A673 (cell line): ENCODE data around the gene RHBDF2. TPM values are rescaled to one million over a fixed set of nuclear protein-coding genes. Genes with fewer than 3 reads are reported as not detected.

Experiments used
- BruUV-seq: library from RNA; stranded (reverse); fragments of 400-500 nt; replicated peaks from 2 replicates; lab custom pipeline; 2021; lab: Mats Ljungman, UMichigan
- CTCF ChIA-PET: fragments of 300-600 bp; sonication (Branson Sonifier 250); formaldehyde crosslinking; loops from one replicate; lab custom pipeline; 2022; ENCODE audit warnings: antibody characterized with exemption; lab: Charles Lee
- POLR2A ChIA-PET: fragments of 300-600 bp; sonication (Branson Sonifier 250); formaldehyde crosslinking; loops from one replicate; lab custom pipeline; 2022; ENCODE audit warnings: antibody characterized with exemption; ENCODE audit not compliant: low non-redundant PET; lab: Charles Lee
- DNase-seq: peaks from one replicate; pipeline ENCODE4 v3.0.0-alpha.2; 2015; ENCODE audit warnings: low spot score
- H3K27ac ChIP-seq: fragments of 200-600 bp; sonication (generic); 2 replicates; pipeline ENCODE4 v1.5.1; 2016; ENCODE audit warnings: mixed run types, low read depth, mild to moderate bottlenecking, mixed read lengths, antibody characterized with exemption, low read length; ENCODE audit not compliant: poor library complexity, severe bottlenecking
- H3K27me3 ChIP-seq: fragments of 200-600 bp; sonication (generic); replicated peaks from 2 replicates; pipeline ENCODE4 v1.6.1; 2017; ENCODE audit warnings: mixed run types, low read depth, mild to moderate bottlenecking, mixed read lengths, antibody characterized with exemption, low read length; ENCODE audit not compliant: insufficient read depth, poor library complexity
- H3K36me3 ChIP-seq: fragments of 200-600 bp; sonication (generic); 2 replicates; pipeline ENCODE4 v1.6.1; 2016; ENCODE audit warnings: mixed run types, mild to moderate bottlenecking, mixed read lengths, antibody characterized with exemption, low read length; ENCODE audit not compliant: insufficient read depth, poor library complexity, severe bottlenecking
- H3K4me1 ChIP-seq: fragments of 200-600 bp; sonication (generic); 2 replicates; pipeline ENCODE4 v1.6.1; 2017; ENCODE audit warnings: mixed run types, mild to moderate bottlenecking, mixed read lengths, antibody characterized with exemption, low read length; ENCODE audit not compliant: insufficient read depth, poor library complexity, severe bottlenecking
- H3K4me3 ChIP-seq: fragments of 200-600 bp; sonication (generic); 2 replicates; pipeline ENCODE4 v1.5.1; 2016; ENCODE audit warnings: low read depth, mixed run types, mild to moderate bottlenecking, mixed read lengths, low read length; ENCODE audit not compliant: poor library complexity, severe bottlenecking
- H3K9me3 ChIP-seq: fragments of 200-600 bp; sonication (generic); 2 replicates; pipeline ENCODE4 v1.6.1; 2016; ENCODE audit warnings: mixed run types, low read depth, mild to moderate bottlenecking, mixed read lengths, antibody characterized with exemption, low read length; ENCODE audit not compliant: poor library complexity, severe bottlenecking
- EZH2 ChIP-seq: fragments of 200-600 bp; sonication (generic); IDR thresholded peaks from 2 replicates; pipeline ENCODE4 v1.6.1; 2017; ENCODE audit warnings: borderline replicate concordance, low read depth, mild to moderate bottlenecking, mixed read lengths, antibody characterized with exemption, low read length; ENCODE audit not compliant: poor library complexity, severe bottlenecking
- intact Hi-C: fragments of 100-400 bp; cut with micrococcal nuclease; formaldehyde crosslinking; loops from one replicate; pipeline ENCODE4 v1.10.0; 2022; ENCODE audit not compliant: unreplicated experiment
- total RNA-seq: library from RNA; stranded (reverse); gene quantifications from 2 replicates; pipeline ENCODE4 v1.2.3, GENCODE V29; 2021
- TF ChIP-seq, protein P1 (sequence below): fragments of 300-800, 200-600 bp; sonication (generic); conservative IDR thresholded peaks from 2 replicates; pipeline ENCODE4 v1.5.1; 2017; ENCODE audit warnings: low read depth, mild to moderate bottlenecking, antibody characterized with exemption, low read length, moderate library complexity, mixed read lengths

Gene RHBDF2
- total RNA-seq, 1 experiment from 2014 or later: 20.4 TPM

DNA sequence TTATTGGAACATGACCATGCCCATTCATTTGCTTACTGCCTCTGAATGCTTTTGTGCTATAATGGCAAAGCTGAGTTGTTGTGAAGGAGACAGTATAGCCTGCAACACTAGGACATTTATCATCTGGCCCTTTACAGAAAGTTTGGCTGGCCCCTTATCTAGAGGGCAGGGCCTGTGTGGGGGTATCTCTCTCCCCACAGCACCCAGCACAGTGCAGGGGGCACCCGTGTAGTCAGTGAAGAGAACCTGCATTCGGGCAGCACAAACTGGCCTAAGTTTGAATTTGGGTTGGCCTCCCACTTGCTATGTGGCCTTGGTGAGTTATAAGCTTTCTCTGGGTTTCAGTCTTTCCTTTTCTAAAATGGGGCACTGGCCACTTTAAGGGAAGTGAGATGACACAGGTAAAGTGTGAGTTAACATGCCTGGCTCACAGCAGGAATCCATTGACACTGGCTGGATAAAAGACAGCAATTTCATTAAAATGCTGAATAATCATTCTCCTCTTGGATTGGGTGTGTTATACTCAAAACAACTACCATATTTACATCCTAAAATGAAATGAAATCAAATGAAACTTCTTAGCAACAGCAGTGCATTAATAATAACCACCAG lies 60.4 kb downstream of the RHBDF2 start:
- peaks cover 30% of the 10 kb centered on the region for H3K4me1 ChIP-seq
- no peaks in the 10 kb centered on the region for H3K27me3 ChIP-seq
- TF ChIP-seq EZH2: no peak
- TF ChIP-seq, protein P1, sequence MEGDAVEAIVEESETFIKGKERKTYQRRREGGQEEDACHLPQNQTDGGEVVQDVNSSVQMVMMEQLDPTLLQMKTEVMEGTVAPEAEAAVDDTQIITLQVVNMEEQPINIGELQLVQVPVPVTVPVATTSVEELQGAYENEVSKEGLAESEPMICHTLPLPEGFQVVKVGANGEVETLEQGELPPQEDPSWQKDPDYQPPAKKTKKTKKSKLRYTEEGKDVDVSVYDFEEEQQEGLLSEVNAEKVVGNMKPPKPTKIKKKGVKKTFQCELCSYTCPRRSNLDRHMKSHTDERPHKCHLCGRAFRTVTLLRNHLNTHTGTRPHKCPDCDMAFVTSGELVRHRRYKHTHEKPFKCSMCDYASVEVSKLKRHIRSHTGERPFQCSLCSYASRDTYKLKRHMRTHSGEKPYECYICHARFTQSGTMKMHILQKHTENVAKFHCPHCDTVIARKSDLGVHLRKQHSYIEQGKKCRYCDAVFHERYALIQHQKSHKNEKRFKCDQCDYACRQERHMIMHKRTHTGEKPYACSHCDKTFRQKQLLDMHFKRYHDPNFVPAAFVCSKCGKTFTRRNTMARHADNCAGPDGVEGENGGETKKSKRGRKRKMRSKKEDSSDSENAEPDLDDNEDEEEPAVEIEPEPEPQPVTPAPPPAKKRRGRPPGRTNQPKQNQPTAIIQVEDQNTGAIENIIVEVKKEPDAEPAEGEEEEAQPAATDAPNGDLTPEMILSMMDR: no peak
- no peak overlapping the region for H3K27ac ChIP-seq
- intact Hi-C loops: no loop called here
- no peaks in the 10 kb centered on the region for H3K36me3 ChIP-seq
- ChIA-PET CTCF (no interaction called here), POLR2A (no interaction called here)
- H3K9me3 ChIP-seq: no peaks in the 10 kb centered on the region
- BruUV-seq: no TSS peak
- H3K4me3 ChIP-seq: no peak overlapping the region
- no peak for DNase-seq

DNA sequence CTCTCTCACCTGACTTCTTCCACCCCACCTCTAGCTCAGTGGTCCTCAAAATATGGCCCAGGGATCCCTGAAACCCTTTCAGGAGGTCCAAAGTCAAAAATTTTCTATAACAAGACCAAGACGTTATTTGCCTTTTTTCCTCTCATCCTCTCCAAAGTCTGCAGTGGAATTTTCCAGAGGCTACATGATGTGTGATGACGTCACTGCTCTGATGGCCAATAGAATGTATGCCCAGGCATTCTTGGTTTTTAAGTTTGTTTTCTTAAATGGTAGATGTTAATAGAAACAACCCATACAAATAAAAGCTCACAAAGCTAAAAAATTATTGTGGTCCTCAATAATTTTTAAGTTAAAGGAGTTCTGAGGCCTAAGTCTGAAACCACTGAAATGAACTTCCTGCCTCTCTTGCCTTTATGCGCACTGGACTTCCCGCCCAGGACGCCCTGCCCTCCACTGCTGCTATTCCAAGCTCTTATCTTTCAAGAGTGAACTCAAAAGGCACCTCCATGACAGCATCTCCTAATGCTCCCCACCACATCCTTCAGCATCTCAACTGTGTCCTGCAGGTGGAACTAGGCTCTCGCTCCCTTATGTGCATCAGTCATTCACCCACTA lies 61.8 kb downstream of the RHBDF2 start:
- BruUV-seq: no TSS peak
- Histone ChIP-seq H3K27ac (no peak overlapping the region), H3K4me3 (no peak overlapping the region), H3K9me3 (no peaks in the 10 kb centered on the region), H3K4me1 (peaks cover 16% of the 10 kb centered on the region), H3K27me3 (no peaks in the 10 kb centered on the region), H3K36me3 (no peaks in the 10 kb centered on the region)
- no peak for DNase-seq
- intact Hi-C loops: no loop called here
- no peak for TF ChIP-seq EZH2
- TF ChIP-seq, protein P1: no peak
- CTCF ChIA-PET: interaction anchor here (0.6 kb wide), 1 partner anchor 15 kb away, joined by 3 read pairs; no protein-coding TSS in a partner anchor
- POLR2A ChIA-PET: no interaction called here

DNA sequence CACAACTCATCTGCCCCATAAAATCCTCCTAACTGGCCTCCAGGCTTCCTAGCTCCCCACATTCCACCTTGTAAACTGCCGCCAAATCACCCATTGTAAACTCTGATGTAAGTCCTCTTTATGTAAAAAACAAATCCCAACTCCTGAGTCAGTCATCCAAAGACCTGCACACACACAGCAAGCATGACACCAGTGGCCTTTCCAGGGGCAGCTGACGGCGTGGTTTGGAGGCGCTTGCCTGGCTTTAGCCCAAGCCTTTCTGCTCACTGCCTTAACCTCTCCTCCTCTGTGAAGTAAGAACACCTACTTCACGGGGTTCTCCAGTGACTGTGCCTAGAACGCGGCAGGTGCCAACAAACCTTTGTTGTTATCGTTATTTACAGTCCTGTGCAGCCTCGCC lies 62.3 kb downstream of the RHBDF2 start:
- intact Hi-C loops: no loop called here
- Histone ChIP-seq H3K4me1 (peaks cover 16% of the 10 kb centered on the region), H3K9me3 (no peaks in the 10 kb centered on the region), H3K4me3 (no peak overlapping the region), H3K36me3 (no peaks in the 10 kb centered on the region), H3K27ac (no peak overlapping the region), H3K27me3 (no peaks in the 10 kb centered on the region)
- DNase-seq: no peak
- CTCF ChIA-PET: interaction anchor here (0.6 kb wide), 1 partner anchor 15 kb away, joined by 3 read pairs; no protein-coding TSS in a partner anchor
- BruUV-seq: no TSS peak
- TF ChIP-seq, protein P1: no peak
- no peak for TF ChIP-seq EZH2
- POLR2A ChIA-PET: no interaction called here
